HG02885 (cell line): ENCODE results near the gene RNASE13.
"Not testable (repeated sequence)": the region's sequence is repeated elsewhere in the genome, so short reads cannot be mapped to it uniquely, and the experiment has no call there.

ENCODE experiments used
- ATAC-seq: cut with Tn5 transposase; IDR thresholded peaks from one replicate; pipeline ENCODE4 v1.9.1; 2021; ENCODE audit warnings: mild to moderate bottlenecking; ENCODE audit not compliant: unreplicated experiment, poor library complexity

The RNASE13 gene

GRCh38 chr14:21043387-21043973 lies 8.9 kb upstream of the RNASE13 start:
- ATAC-seq = no peak

GRCh38 chr14:21042918-21043317 lies 8.3 kb upstream of the RNASE13 start:
- no peak for ATAC-seq

GRCh38 chr14:21041676-21042433 lies 7.2 kb upstream of the RNASE13 start, which contains the start of gene RNASE7:
TSS of gene RNASE7 (plus strand) at chr14:21042362. CDS start at chr14:21042993, 631 bp downstream.
- ATAC-seq = no peak

- not testable (repeated sequence) for ATAC-seq
Observed at GRCh38 chr14:21040941-21041340, 6.3 kb upstream of the RNASE13 start.

GRCh38 chr14:21040370-21040925 lies 5.8 kb upstream of the RNASE13 start:
- ATAC-seq = no peak

- ATAC-seq = peak; percentile 59
Observed at GRCh38 chr14:21039585-21040369, 5.2 kb upstream of the RNASE13 start.

GRCh38 chr14:21038441-21039422 lies 4.1 kb upstream of the RNASE13 start:
- no peak for ATAC-seq

GRCh38 chr14:21037156-21037555 lies 2.5 kb upstream of the RNASE13 start:
- no peak for ATAC-seq

- no peak for ATAC-seq
Observed at GRCh38 chr14:21036751-21037150, 2.1 kb upstream of the RNASE13 start.

GRCh38 chr14:21033133-21033698 lies 1.4 kb downstream of the RNASE13 start:
- no peak for ATAC-seq

- no peak for ATAC-seq
Observed at GRCh38 chr14:21032326-21033132, 2.1 kb downstream of the RNASE13 start.

- ATAC-seq = no peak
Observed at GRCh38 chr14:21030531-21030930, 4.1 kb downstream of the RNASE13 start.

- no peak for ATAC-seq
Observed at GRCh38 chr14:21029917-21030316, 4.7 kb downstream of the RNASE13 start, which contains the start of gene TPPP2. TSS of gene TPPP2 (plus strand) at chr14:21030217. CDS start at chr14:21030582, 365 bp downstream.

- no peak for ATAC-seq
Observed at GRCh38 chr14:21026988-21027315, 7.7 kb downstream of the RNASE13 start.

- ATAC-seq = no peak
Observed at GRCh38 chr14:21026274-21026987, 8.2 kb downstream of the RNASE13 start.

GRCh38 chr14:21025371-21026273 lies 9.0 kb downstream of the RNASE13 start:
- no peak for ATAC-seq
